Measurements from ENCODE around the gene C2orf49.

DNA sequence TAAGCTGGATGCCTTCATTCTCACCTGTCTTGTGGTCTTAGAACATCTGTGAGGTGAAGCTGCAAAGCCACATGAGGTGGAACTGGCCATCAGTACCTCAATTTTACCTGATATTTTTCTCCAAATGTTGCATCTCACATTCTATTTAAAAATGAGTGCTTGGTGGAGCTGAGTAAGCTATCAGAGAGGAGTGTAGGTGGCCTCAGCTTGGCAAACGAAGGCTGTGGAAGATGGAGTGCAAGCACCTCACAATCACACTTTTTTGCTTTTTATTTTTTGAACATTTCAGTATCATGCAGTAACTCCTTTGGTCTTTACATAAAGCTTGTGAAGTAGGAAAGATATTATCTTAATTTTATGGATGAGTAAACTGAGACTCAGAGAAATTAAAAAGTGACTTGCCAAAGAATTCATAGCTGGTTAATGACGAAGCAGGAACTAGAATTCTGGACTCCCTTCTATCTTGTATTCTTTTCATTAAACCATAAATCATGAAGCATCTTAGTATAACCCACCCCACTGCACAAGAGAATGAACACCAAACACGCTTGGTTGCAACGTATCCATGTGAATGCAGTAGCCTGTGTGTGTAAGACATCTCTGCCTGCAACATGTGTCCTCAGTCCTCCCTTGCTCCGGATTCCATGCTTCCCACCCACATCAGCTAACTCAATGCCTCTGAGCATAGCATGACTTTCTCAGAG, 27.2 kb downstream of the C2orf49 start:
- TF ChIP-seq CTCF (IDR thresholded peaks at IDR 0.05): no peak
- no peak for TF ChIP-seq EP300 (IDR thresholded peaks at IDR 0.05)
- no peak for TF ChIP-seq POLR2A (IDR thresholded peaks at IDR 0.05; ENCODE audit: low read depth)

Measured in esophagus muscularis mucosa (tissue), 4 donors.